Lower lobe of right lung (tissue), 2 donors: ENCODE data around the gene SERTAD2. TPM values are rescaled to one million over a fixed set of nuclear protein-coding genes. Genes with fewer than 3 reads are reported as not detected.

Source experiments
- ATAC-seq, 2 donors: fragments of 200-7000 bp; cut with Tn5 transposase; one replicate each; pipeline ENCODE4 v1.9.1; 2020 to 2022; ENCODE audit warnings: mild to moderate bottlenecking in 2 of 2, moderate library complexity in 2 of 2
- DNase-seq: peaks from one replicate; pipeline ENCODE4 v3.0.0-alpha.2; 2020
- H3K27ac ChIP-seq: fragments of 200-600 bp; one replicate; pipeline ENCODE4 v1.8.0; 2022
- H3K27me3 ChIP-seq: fragments of 200-600 bp; one replicate; pipeline ENCODE4 v1.8.0; 2022; ENCODE audit warnings: low read depth
- H3K36me3 ChIP-seq: fragments of 200-600 bp; one replicate; pipeline ENCODE4 v1.8.0; 2022; ENCODE audit warnings: mild to moderate bottlenecking
- H3K4me1 ChIP-seq: fragments of 200-600 bp; one replicate; pipeline ENCODE4 v1.8.0; 2022
- H3K4me3 ChIP-seq: fragments of 200-600 bp; one replicate; pipeline ENCODE4 v1.8.0; 2022; ENCODE audit warnings: mild to moderate bottlenecking
- H3K9me3 ChIP-seq: fragments of 200-600 bp; one replicate; pipeline ENCODE4 v1.8.0; 2022
- intact Hi-C: fragments of 100-400 bp; cut with DNase I; formaldehyde crosslinking; loops from one replicate; pipeline ENCODE4 v1.11.0; 2022
- total RNA-seq: library from RNA; stranded (reverse); fragmentation: NEBNext Ultra II Directional; extraction: Animal tissue kit (Norgen Biotek cat#: 25700); gene quantifications from one replicate; pipeline ENCODE4 v1.2.1, GENCODE V29; 2021
- TF ChIP-seq, protein P1 (sequence below): fragments of 200-600 bp; IDR thresholded peaks from one replicate; pipeline ENCODE4 v1.8.0; 2022; ENCODE audit warnings: antibody characterized with exemption, mild to moderate bottlenecking
- donor health status: DM: no; HTN: yes; CAD: no; lungs with severe emphysema.

Gene SERTAD2
- total RNA-seq, 1 donor from 2014 or later = 20.1 TPM

- Histone ChIP-seq H3K27ac (no peak overlapping the region), H3K4me1 (no peaks in the 10 kb centered on the region), H3K9me3 (no peaks in the 10 kb centered on the region), H3K36me3 (no peaks in the 10 kb centered on the region), H3K27me3 (no peaks in the 10 kb centered on the region), H3K4me3 (no peak overlapping the region)
- TF ChIP-seq, protein P1, sequence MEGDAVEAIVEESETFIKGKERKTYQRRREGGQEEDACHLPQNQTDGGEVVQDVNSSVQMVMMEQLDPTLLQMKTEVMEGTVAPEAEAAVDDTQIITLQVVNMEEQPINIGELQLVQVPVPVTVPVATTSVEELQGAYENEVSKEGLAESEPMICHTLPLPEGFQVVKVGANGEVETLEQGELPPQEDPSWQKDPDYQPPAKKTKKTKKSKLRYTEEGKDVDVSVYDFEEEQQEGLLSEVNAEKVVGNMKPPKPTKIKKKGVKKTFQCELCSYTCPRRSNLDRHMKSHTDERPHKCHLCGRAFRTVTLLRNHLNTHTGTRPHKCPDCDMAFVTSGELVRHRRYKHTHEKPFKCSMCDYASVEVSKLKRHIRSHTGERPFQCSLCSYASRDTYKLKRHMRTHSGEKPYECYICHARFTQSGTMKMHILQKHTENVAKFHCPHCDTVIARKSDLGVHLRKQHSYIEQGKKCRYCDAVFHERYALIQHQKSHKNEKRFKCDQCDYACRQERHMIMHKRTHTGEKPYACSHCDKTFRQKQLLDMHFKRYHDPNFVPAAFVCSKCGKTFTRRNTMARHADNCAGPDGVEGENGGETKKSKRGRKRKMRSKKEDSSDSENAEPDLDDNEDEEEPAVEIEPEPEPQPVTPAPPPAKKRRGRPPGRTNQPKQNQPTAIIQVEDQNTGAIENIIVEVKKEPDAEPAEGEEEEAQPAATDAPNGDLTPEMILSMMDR = no peak
- intact Hi-C loops = no loop called here
- ATAC-seq (no peak), DNase-seq (no peak)
Observed at GRCh38 chr2:64698177-64698643, 44.5 kb upstream of the SERTAD2 start.

- ATAC-seq (no peak), DNase-seq (no peak)
- TF ChIP-seq, protein P1 = no peak
- Histone ChIP-seq H3K9me3 (no peaks in the 10 kb centered on the region), H3K36me3 (no peaks in the 10 kb centered on the region), H3K27me3 (no peaks in the 10 kb centered on the region), H3K4me1 (no peaks in the 10 kb centered on the region), H3K4me3 (no peak overlapping the region), H3K27ac (no peak overlapping the region)
- intact Hi-C loops = no loop called here
Observed at GRCh38 chr2:64697297-64698176, 43.8 kb upstream of the SERTAD2 start.

GRCh38 chr2:64696636-64697035 is 42.9 kb upstream of the SERTAD2 start:
- Histone ChIP-seq H3K4me3 (no peak overlapping the region), H3K27me3 (no peaks in the 10 kb centered on the region), H3K36me3 (no peaks in the 10 kb centered on the region), H3K9me3 (no peaks in the 10 kb centered on the region), H3K4me1 (no peaks in the 10 kb centered on the region), H3K27ac (no peak overlapping the region)
- TF ChIP-seq, protein P1 = no peak
- intact Hi-C loops = no loop called here
- DNase-seq (no peak), ATAC-seq (no peak)

GRCh38 chr2:64695721-64696261 is 42.1 kb upstream of the SERTAD2 start:
- ATAC-seq = no peak
- no peaks in the 10 kb centered on the region for H3K9me3 ChIP-seq
- no peaks in the 10 kb centered on the region for H3K36me3 ChIP-seq
- intact Hi-C loops = no loop called here
- DNase-seq = no peak
- no peaks in the 10 kb centered on the region for H3K4me1 ChIP-seq
- no peaks in the 10 kb centered on the region for H3K27me3 ChIP-seq
- H3K4me3 ChIP-seq = no peak overlapping the region
- TF ChIP-seq, protein P1 = no peak
- no peak overlapping the region for H3K27ac ChIP-seq

DNA sequence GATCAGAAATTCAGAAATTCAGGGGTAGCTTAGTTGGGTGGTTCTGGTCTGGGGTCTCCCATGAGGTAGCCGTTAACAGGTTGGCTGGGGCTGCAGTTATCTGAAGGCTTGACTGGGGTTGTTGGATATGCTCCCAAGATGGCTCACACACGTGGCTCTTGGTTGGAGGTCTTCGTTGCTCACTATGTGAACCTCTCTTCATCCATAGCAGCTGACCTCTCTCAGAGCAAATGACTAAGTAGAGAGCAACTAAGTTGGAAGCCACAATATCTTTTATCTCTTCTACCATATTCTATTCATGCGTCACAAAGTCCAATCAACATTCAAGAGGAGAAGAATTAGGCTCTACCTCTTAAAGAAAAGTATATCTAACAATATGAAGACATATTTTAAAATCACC is 38.7 kb upstream of the SERTAD2 start:
- no peaks in the 10 kb centered on the region for H3K9me3 ChIP-seq
- intact Hi-C loops = no loop called here

More for the DNA sequence above, 38.7 kb upstream of the SERTAD2 start:
- no peaks in the 10 kb centered on the region for H3K4me1 ChIP-seq
- TF ChIP-seq, protein P1 = no peak
- H3K27ac ChIP-seq = no peak overlapping the region
- H3K4me3 ChIP-seq = no peak overlapping the region
- DNase-seq (no peak), ATAC-seq (no peak)
- H3K36me3 ChIP-seq = no peaks in the 10 kb centered on the region
- H3K27me3 ChIP-seq = no peaks in the 10 kb centered on the region
